Stimulated activated CD8-positive, alpha-beta memory T cell treated with anti-CD3 and anti-CD28 coated beads, Interleukin-2, amount 100 ng/mL, for 1 hour (primary cell): ENCODE results near the gene ATP13A3.

Experiments
- DNase-seq, 2 donors: peaks; one replicate each; pipeline ENCODE4 v3.0.0-alpha.2; 2020; ENCODE audit warnings: low read depth in 2 of 2

The ATP13A3 gene

GRCh38 chr3:194395212-194395611 is 91.6 kb downstream of the ATP13A3 start:
- DNase-seq = no peak

- no peak for DNase-seq
Observed at GRCh38 chr3:194392576-194392975, 94.2 kb downstream of the ATP13A3 start.

- DNase-seq = no peak
Observed at GRCh38 chr3:194390835-194391234, 96.0 kb downstream of the ATP13A3 start.

- DNase-seq = no peak
Observed at GRCh38 chr3:194389269-194389668, 97.5 kb downstream of the ATP13A3 start.

- DNase-seq = no peak
Observed at GRCh38 chr3:194387926-194388418, 98.8 kb downstream of the ATP13A3 start.

GRCh38 chr3:194387276-194387675 is 99.5 kb downstream of the ATP13A3 start:
- no peak for DNase-seq

- DNase-seq = no peak
Observed at GRCh38 chr3:194386648-194387047, 100.2 kb downstream of the ATP13A3 start.

GRCh38 chr3:194386066-194386465 is 100.7 kb downstream of the ATP13A3 start:
- no peak for DNase-seq

- no peak for DNase-seq
Observed at GRCh38 chr3:194384569-194385001, 102.2 kb downstream of the ATP13A3 start.

- no peak for DNase-seq
Observed at GRCh38 chr3:194384156-194384555, 102.6 kb downstream of the ATP13A3 start.

- DNase-seq = no peak
Observed at GRCh38 chr3:194383276-194383940, 103.4 kb downstream of the ATP13A3 start.

GRCh38 chr3:194382892-194383223 is 103.9 kb downstream of the ATP13A3 start:
- no peak for DNase-seq

GRCh38 chr3:194382196-194382891 is 104.5 kb downstream of the ATP13A3 start:
- DNase-seq = no peak

GRCh38 chr3:194381460-194381875 is 105.3 kb downstream of the ATP13A3 start:
- DNase-seq = no peak

GRCh38 chr3:194380326-194380725 is 106.5 kb downstream of the ATP13A3 start:
- no peak for DNase-seq

- no peak for DNase-seq
Observed at GRCh38 chr3:194379651-194380050, 107.2 kb downstream of the ATP13A3 start.

- DNase-seq = no peak
Observed at GRCh38 chr3:194379231-194379630, 107.6 kb downstream of the ATP13A3 start.

- no peak for DNase-seq
Observed at GRCh38 chr3:194377708-194378107, 109.1 kb downstream of the ATP13A3 start.

- DNase-seq = no peak
Observed at GRCh38 chr3:194376241-194376560, 110.6 kb downstream of the ATP13A3 start.

GRCh38 chr3:194375473-194376240 is 111.1 kb downstream of the ATP13A3 start:
- DNase-seq = no peak

- DNase-seq = no peak
Observed at GRCh38 chr3:194374935-194375334, 111.9 kb downstream of the ATP13A3 start.

GRCh38 chr3:194373899-194374298 is 112.9 kb downstream of the ATP13A3 start:
- DNase-seq = no peak

- no peak for DNase-seq
Observed at GRCh38 chr3:194373028-194373427, 113.8 kb downstream of the ATP13A3 start.
